Astrocyte of the cerebellum (primary cell): Measurements from ENCODE around the gene NISCH.

Experiments
- DNase-seq: peaks from one replicate; pipeline ENCODE4 v3.0.0-alpha.2; 2011; ENCODE audit warnings: low read depth
- H3K4me3 ChIP-seq: 2 replicates; pipeline ENCODE4 v1.5.1; 2011; ENCODE audit warnings: mild to moderate bottlenecking, low read depth, low read length, moderate library complexity
- CTCF ChIP-seq: IDR thresholded peaks from 2 replicates; pipeline ENCODE4 v1.5.1; 2012; ENCODE audit warnings: low read length, low read depth, moderate library complexity, mild to moderate bottlenecking; ENCODE audit errors: missing control alignments
- in situ Hi-C: cut with HindIII; loops from 2 replicates; pipeline ENCODE4 v1.10.0; 2017; ENCODE audit warnings: low sequenced_read_pairs

The NISCH gene

GRCh38 chr3:52434491-52435115 lies 20.8 kb upstream of the NISCH start:
- in situ Hi-C loops = no loop called here
- no peak overlapping the region for H3K4me3 ChIP-seq
- DNase-seq = no peak
- TF ChIP-seq CTCF = no peak

- in situ Hi-C loops = no loop called here
Measured at GRCh38 chr3:52435246-52436101, 19.9 kb upstream of the NISCH start.

GRCh38 chr3:52436500-52437149 lies 18.8 kb upstream of the NISCH start:
- in situ Hi-C loops = no loop called here
- TF ChIP-seq CTCF = no peak
- H3K4me3 ChIP-seq = no peak overlapping the region
- no peak for DNase-seq

More at GRCh38 chr3:52435246-52436101, 19.9 kb upstream of the NISCH start:
- TF ChIP-seq CTCF = no peak
- H3K4me3 ChIP-seq = no peak overlapping the region
- DNase-seq = no peak

DNA sequence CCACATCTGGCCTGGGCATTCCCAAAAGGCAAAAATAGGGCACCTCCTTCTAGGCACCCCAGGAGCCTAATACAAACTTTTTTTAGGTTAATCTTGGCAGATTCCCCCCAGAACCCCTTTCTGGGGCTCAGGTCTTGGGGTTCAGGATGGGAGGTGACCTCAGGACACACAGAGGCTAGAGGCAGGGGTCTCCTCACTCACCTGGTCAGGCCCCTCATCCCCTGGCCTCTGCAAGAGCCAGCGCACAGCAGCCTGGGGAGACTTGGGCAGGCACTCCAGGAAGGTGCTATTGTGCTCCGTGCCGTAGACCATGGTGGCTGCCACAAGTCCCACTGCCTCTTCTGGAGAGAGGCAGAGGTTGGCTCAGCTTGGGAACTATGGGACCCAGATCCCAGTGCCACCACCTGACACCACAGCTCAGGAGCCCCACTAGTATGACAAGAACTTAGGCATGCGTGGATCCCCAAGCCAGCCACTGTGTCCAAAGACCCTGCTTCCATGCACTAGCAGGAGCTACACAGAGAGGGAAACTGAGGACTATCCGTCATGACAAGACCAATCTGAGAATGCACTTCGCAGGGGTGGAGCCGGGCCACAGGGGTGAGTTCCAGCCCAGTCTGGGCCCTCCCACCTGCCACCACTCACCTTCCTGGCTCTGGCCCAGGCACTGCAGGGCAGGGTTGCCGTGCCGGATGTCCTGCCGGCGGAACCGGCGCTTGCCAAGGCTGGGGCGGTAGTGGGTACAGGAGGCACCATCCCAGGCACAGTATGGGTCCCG lies 17.9 kb upstream of the NISCH start:
- no peak for TF ChIP-seq CTCF
- H3K4me3 ChIP-seq = no peak overlapping the region
- DNase-seq = no peak
- in situ Hi-C loops = no loop called here

DNA sequence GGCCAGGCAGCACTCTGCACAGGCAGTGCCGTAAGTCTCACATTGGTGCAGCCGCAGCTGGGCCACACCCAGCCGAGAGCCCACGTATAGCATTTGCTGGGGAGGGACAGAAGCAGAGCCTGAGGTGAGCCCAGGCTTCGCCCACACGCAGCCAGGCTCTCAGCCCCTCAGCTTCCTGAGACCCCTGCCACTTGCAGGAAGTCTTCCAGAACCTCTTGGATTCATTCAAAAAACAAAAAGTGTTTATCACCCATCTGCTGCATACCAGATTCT lies 17.4 kb upstream of the NISCH start:
- TF ChIP-seq CTCF = no peak
- no peak overlapping the region for H3K4me3 ChIP-seq
- no peak for DNase-seq
- in situ Hi-C loops = no loop called here
